Measurements from ENCODE around the gene HTR2B.

HTR2B gene

GRCh38 chr2:231059756-231060155 is 65.1 kb downstream of the HTR2B start:
- H3K36me3 ChIP-seq (ENCODE audit: control insufficient read depth, insufficient read depth, low read length), result no peaks in the 10 kb centered on the region
- H3K4me1 ChIP-seq, result peaks cover 14% of the 10 kb centered on the region
- H3K9me3 ChIP-seq (ENCODE audit: control insufficient read depth, low read length), result no peaks in the 10 kb centered on the region
- H3K27ac ChIP-seq, result no peak overlapping the region
- no peak overlapping the region for H3K4me3 ChIP-seq (ENCODE audit: low read depth, low read length)
- H3K79me2 ChIP-seq, result peaks cover 27% of the 10 kb centered on the region
- no peaks in the 10 kb centered on the region for H3K27me3 ChIP-seq (ENCODE audit: control insufficient read depth, insufficient read depth, low read length)
- TF ChIP-seq, protein P1, sequence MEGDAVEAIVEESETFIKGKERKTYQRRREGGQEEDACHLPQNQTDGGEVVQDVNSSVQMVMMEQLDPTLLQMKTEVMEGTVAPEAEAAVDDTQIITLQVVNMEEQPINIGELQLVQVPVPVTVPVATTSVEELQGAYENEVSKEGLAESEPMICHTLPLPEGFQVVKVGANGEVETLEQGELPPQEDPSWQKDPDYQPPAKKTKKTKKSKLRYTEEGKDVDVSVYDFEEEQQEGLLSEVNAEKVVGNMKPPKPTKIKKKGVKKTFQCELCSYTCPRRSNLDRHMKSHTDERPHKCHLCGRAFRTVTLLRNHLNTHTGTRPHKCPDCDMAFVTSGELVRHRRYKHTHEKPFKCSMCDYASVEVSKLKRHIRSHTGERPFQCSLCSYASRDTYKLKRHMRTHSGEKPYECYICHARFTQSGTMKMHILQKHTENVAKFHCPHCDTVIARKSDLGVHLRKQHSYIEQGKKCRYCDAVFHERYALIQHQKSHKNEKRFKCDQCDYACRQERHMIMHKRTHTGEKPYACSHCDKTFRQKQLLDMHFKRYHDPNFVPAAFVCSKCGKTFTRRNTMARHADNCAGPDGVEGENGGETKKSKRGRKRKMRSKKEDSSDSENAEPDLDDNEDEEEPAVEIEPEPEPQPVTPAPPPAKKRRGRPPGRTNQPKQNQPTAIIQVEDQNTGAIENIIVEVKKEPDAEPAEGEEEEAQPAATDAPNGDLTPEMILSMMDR (IDR thresholded peaks at IDR 0.05), result no peak
- no peak overlapping the region for H3K9ac ChIP-seq
- H2AFZ ChIP-seq, result no peak overlapping the region
- no peak overlapping the region for H3K4me2 ChIP-seq (ENCODE audit: low read length)

DNA sequence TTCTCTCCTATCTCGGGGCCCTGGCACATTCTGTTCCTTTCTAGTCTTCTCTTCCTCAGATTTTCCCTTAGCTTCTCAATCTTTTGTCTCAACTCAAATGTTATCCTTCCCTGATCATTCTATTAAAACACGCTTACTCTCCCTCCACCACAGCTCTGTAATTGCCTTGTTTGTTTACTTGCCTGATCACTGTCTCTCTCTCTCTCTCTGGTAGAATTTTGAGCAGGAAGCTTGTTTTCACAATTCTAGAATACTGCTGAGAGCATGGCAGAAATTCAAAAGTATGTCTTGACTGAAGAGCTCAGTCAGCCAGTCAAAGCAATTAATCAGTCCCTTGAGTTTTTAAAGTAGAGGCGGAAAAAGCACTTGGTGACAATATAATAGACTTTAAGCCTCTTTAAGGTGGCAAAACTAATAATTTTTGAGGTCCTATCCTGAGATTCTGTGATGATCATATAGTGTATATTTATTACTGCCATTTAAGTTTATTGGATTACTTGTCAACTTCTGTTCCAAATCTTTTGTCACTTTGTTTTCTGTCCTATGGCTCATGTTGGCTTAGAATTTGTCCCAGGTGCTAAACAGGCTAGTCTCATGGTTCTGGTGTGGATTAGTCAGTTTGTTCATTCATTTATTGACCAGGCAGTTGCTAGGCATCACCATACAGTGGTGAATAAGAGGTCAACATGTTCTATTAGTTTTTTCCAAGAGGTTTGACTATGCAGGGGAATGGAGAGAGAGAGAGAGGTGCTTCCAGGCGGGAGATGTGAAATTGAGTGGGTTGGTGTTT is 65.9 kb downstream of the HTR2B start:
- Histone ChIP-seq H3K4me1 (peaks cover 14% of the 10 kb centered on the region), H3K4me2 (ENCODE audit: low read length) (peak overlapping the region; percentile 11), H3K79me2 (peaks cover 24% of the 10 kb centered on the region), H2AFZ (no peak overlapping the region), H3K27me3 (ENCODE audit: control insufficient read depth, insufficient read depth, low read length) (no peaks in the 10 kb centered on the region), H3K9ac (no peak overlapping the region), H3K36me3 (ENCODE audit: control insufficient read depth, insufficient read depth, low read length) (no peaks in the 10 kb centered on the region), H3K27ac (no peak overlapping the region), H3K4me3 (ENCODE audit: low read depth, low read length) (no peak overlapping the region), H3K9me3 (ENCODE audit: control insufficient read depth, low read length) (no peaks in the 10 kb centered on the region)
- TF ChIP-seq, protein P1 (IDR thresholded peaks at IDR 0.05), result no peak
